ENCODE data around the gene RSBN1.
"Not testable (repeated sequence)": the region's sequence is repeated elsewhere in the genome, so short reads cannot be mapped to it uniquely, and the experiment has no call there.

The RSBN1 gene

GRCh38 chr1:113732802-113733201, 79.5 kb downstream of the RSBN1 start:
- no peak for DNase-seq

GRCh38 chr1:113721010-113721409, 91.3 kb downstream of the RSBN1 start:
- DNase-seq, result no peak

- not testable (repeated sequence) for DNase-seq
Observed at GRCh38 chr1:113718621-113719020, 93.7 kb downstream of the RSBN1 start.

GRCh38 chr1:113717506-113717905, 94.8 kb downstream of the RSBN1 start:
- not testable (repeated sequence) for DNase-seq

GRCh38 chr1:113714606-113715269, 97.5 kb downstream of the RSBN1 start:
- DNase-seq, result no peak
